NCI-H146 (cell line): ENCODE measurements around the gene PPTC7.
"Not testable (repeated sequence)": the region's sequence is repeated elsewhere in the genome, so short reads cannot be mapped to it uniquely, and the experiment has no call there.

ENCODE experiments used
- DNase-seq: peaks from one replicate; lab custom pipeline; 2025; lab: John Stamatoyannopoulos, UW

PPTC7 gene

DNA sequence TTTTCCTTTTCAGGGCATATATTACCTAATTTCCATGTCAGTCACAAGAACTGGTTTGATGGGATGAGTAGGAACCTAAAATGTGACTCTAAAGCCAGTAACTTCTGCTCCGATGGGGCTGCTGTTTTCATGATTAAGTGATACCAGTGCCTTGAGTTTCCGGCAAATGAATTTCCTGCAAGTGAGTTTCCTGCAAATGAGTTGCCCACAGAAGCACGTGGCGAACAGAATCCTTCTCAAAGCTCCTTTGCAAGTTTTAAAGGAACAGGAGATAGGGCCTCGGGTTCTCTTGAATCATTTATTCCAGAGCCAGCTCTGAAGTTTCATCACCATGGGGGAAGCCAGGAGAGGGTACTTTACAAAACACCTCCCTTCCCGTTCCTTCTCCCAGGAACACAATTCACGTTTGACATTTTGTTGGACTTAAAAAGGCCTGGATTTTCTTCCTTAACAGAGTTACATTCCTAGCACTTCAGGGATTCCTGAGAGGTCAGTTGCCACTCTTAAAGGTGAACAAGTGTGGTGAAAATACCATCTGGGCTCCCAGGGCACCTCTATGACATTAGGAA is 2.2 kb upstream of the PPTC7 start:
- DNase-seq: no peak

GRCh38 chr12:110582276-110583136 is 612 bp downstream of the PPTC7 start:
- DNase-seq: peak; percentile 65

DNA sequence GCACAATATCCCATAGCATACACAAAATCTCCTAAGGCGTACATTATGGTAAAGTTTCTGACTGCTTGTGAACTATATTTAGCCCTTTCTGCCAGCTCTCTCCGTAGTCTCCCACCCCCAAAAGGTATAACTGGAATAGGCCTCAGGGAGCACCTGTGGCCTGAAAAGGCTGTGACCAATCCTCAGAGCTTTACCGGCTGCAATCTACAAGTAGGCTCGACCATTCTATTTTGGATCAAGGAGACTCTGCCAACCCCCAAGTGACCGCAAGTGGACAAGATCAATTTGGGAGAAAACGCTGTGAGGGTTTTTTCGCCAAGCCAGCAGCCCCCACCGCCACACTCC is 1.2 kb downstream of the PPTC7 start:
- DNase-seq: no peak

- no peak for DNase-seq
Measured at GRCh38 chr12:110579535-110580253, 3.4 kb downstream of the PPTC7 start.

GRCh38 chr12:110578694-110579534 is 4.2 kb downstream of the PPTC7 start:
- DNase-seq: no peak

DNA sequence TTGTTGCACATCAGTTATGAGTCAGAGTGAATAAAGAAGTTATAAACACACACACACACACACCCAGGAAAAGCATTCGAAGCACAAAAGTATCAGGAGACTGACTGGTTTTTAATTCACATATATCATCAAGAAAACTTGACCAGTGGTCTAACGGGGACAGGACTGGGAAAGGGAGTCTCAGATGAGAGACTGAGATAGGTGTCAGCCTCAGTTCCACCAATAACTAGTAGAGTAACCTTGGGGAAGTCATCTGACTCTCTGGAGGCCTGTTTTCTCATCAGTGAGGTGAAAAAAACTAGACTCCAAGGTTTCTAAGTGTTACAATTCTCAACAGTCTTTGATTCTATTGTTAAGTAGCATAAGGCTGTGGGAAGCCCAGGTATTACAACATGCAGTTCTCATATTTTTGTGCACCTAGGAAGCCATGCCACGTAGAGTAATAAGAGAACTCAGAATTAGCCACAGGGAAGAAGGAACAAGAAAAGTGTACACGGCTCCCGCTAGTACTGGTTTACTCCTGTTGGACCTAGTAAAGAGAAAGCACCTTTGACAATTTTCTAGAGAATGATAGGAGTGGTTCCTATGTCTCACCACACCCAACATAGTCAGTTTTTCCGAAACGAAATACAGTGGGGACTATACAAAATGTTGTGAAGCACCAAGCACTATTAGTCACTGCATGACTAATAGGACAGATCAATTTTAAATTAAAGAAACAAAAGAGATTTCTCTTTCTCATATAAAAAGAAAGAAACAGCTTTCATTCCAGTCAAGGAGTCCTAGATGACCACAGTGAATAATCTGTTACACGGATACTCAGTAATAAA is 5.0 kb downstream of the PPTC7 start:
- no peak for DNase-seq

DNA sequence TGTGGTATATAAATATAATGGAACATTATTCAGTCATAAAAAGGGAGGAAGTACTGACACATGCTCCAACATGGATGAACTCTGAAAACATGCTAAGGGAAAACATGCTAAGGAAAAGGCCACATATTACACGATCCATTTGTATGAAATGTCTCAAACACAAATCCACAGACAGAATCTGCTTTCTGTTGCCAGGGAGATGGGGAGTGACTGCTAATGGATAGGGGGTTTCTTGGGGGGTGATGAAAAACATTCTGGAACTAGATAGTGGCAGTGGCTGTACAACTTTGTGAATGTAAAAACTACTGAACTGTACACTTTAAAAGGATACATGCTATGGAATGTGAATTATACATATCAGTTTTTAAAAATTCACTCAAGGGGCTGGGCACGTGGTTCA is 6.6 kb downstream of the PPTC7 start:
- no peak for DNase-seq

GRCh38 chr12:110575326-110575725 is 7.8 kb downstream of the PPTC7 start:
- no peak for DNase-seq

DNA sequence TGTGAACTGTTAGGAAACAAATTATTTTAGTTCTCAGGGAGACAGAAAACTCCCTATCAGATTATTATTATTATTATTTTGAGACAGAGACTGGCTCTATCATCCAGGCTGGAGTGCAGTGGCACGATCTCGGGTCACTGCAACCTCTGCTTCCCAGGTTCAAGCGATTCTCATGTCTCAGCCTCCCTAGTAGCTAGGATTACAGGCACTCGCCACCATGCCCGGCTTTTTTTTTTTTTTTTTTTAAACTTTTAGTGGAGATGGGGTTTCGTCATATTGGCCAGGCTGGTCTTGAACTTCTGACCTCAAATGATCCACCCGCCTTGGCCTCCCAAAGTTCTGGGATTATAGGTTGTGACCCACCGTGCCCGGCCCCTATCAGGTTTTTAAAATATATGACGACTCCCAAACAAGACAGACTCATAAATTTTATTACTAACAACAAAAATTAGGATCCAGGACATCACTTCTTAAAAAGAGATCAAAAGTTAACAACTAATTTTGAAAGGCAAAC is 8.3 kb downstream of the PPTC7 start:
- DNase-seq: not testable (repeated sequence)

DNA sequence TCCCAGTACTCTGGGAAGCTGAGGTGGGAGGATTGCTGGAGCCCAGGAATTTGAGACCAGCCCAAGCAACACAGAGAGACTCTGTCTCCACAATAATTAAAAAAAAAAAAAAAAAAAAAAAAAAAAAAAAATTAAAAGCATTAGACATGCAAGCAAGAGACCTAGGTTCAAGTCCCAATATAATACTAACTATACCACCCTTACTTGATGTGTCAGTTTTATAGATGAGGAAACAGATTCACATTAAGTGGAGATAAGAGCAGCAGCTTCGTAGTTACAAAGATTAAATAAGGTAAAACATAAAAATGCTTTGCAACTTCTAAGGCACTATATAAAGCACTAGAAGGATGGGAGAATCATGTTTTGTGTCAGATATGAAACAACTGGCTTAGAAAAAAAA is 9.1 kb downstream of the PPTC7 start:
- no peak for DNase-seq

GRCh38 chr12:110570798-110571197 is 12.3 kb downstream of the PPTC7 start:
- DNase-seq: not testable (repeated sequence)

DNA sequence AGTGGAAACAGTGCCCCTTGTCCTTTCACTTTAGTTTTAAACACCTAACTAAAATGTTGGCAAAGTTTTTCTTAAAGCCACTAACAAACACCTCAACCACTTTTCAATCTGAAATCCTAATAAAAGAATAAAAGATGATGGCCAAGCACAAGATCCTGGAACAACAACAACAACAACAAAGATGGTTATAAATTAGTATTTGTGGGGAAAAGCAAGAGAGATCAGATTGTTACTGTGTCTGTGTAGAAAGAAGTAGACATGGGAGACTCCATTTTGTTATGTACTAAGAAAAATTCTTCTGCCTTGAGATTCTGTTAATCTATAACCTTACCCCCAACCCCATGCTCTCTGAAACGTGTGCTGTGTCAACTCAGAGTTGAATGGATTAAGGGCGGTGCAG is 13.3 kb downstream of the PPTC7 start:
- DNase-seq: not testable (repeated sequence)

DNA sequence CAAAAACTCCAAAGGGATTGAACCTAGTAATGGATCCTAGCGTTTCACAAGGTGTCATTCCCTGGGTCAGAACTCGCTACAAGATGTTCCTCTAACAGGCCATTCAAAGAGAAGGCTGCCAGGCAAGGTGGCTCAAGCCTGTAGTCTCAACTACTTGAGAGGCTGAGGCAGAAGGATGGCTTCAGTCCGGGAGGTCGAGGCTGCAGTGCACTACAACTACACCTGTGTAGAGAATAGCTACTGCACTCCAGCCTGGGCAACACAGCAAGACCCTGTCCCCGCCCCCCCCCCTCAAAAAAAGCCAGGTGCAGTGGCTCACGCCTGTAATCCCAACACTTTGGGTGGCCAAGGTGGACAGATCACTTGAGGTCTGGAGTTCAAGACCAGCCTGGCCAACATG is 14.4 kb downstream of the PPTC7 start:
- no peak for DNase-seq

GRCh38 chr12:110566993-110567392 is 16.1 kb downstream of the PPTC7 start:
- no peak for DNase-seq

- peak; percentile 64 for DNase-seq
Measured at GRCh38 chr12:110565894-110566871, 16.9 kb downstream of the PPTC7 start.

- no peak for DNase-seq
Measured at GRCh38 chr12:110564471-110564991, 18.6 kb downstream of the PPTC7 start.

DNA sequence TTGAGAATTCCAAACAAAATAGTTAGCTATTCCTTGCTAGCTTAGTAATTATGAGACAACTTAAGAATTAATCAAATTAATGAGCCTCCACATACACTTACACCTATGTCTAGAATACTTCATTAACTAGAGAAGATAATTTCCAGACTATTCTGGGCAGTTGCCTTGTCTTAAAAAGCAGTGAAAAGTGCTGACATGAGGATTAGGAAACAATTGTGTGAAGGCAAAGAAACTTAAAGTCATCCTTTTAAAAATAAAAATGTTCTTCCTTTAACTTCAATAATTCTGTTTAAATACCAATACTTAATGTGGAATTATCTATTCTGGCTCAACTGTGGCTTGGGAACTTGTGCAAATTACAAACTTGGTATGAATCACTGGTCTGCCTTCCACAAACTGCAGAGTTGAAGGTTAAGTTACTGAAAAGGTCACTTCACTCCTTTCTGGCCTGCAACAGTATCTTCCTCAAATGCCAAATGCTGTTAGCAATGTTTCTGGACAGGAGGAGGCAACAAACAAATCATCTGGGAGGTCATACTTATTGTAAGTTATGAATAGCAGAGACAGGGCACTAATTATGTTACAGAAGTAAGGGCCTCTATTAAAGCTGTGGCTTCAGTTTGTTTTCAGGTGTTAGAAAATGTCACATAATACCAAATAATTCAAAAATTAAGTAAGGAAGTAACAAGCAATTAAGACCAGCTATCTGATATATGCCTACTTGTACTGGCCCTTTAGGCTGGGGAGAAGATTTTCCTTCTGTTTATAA is 19.2 kb downstream of the PPTC7 start:
- DNase-seq: no peak

DNA sequence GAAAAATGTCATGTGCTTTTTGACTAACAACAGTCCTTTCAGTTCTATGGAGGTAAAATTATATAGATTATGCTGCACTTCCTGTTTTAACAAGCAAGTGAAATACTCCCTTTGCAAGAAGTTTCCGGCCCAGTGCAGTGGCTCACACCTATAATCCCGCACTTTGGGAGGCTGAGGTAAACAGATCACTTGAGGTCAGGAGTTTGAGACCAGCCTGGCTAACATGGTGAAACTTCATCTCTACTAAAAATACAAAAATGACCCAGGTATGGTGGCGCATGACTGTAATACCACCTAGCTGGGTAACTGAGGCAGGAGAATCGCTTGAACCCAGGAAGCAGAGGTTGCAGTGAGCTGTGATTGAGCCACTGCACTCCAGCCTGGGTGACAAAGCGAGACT is 20.7 kb downstream of the PPTC7 start:
- not testable (repeated sequence) for DNase-seq
